Retinal pigment epithelial cell (primary cell): ENCODE data around the gene EMX1.
"Not testable (repeated sequence)": the region's sequence is repeated elsewhere in the genome, so short reads cannot be mapped to it uniquely, and the experiment has no call there.

Experiments used
- DNase-seq: peaks from one replicate; pipeline ENCODE4 v3.0.0-alpha.2; 2010; ENCODE audit warnings: low read depth
- H3K4me3 ChIP-seq: 2 replicates; pipeline ENCODE4 v1.5.1; 2011; ENCODE audit warnings: mild to moderate bottlenecking, low read length, control low read depth, moderate library complexity
- CTCF ChIP-seq: conservative IDR thresholded peaks from 2 replicates; pipeline ENCODE4 v1.5.1; 2011; ENCODE audit warnings: low read depth, low read length, control low read depth, inconsistent platforms

Gene EMX1

DNA sequence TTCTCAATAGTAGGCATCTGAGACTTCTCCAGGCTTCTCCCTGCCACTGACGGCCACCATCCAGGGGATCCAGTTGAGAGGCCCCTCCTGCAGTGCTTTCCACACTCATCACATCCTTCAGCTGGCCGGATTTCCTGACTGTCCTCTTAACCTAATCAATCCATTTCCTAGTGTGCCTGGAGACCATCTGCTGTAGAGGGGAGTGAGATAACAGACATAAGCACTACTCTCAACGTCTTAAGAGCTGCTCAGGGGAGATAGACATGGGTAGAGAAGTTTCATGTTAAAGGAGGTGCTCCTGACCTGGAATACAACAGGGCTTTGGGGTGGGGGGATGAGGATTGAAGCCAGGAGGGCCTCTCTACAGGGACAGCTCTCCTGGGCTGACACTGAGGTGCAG, 15.9 kb upstream of the EMX1 start:
- TF ChIP-seq CTCF = no peak
- DNase-seq = no peak
- H3K4me3 ChIP-seq = no peak overlapping the region

- DNase-seq, H3K4me3 ChIP-seq: not testable (repeated sequence)
Measured at GRCh38 chr2:72907369-72907768, 9.9 kb upstream of the EMX1 start.

- TF ChIP-seq CTCF = no peak
- DNase-seq = no peak
- H3K4me3 ChIP-seq = no peak overlapping the region
Measured at GRCh38 chr2:72908741-72909140, 8.6 kb upstream of the EMX1 start.

- DNase-seq = no peak
- TF ChIP-seq CTCF = no peak
- no peak overlapping the region for H3K4me3 ChIP-seq
Measured at GRCh38 chr2:72911256-72911655, 6.1 kb upstream of the EMX1 start.

GRCh38 chr2:72913486-72914205, 3.7 kb upstream of the EMX1 start:
- peak; percentile 35 for TF ChIP-seq CTCF
- DNase-seq = no peak
- no peak overlapping the region for H3K4me3 ChIP-seq

DNA sequence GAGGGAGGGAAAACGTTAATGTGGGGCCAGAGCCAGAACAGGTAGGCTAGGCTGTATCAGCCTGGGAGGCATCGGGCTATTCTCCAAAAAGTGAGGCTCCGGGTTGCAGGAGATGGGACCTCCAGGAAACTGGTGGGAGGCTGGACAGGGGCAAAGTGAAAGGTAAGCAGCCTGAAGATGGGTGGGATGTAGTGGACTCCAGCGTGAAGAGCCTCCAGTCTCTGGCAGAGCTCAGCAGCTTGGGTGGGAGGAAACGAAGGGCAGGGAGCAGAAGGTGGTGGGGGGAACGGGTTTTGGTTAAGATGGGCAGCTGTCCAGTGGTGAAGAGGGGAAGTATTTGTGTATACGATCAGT, 3.1 kb upstream of the EMX1 start:
- no peak for TF ChIP-seq CTCF

GRCh38 chr2:72914589-72915319, 2.6 kb upstream of the EMX1 start:
- TF ChIP-seq CTCF = no peak
- no peak overlapping the region for H3K4me3 ChIP-seq
- DNase-seq = no peak

More for the DNA sequence above, 3.1 kb upstream of the EMX1 start:
- H3K4me3 ChIP-seq = no peak overlapping the region
- no peak for DNase-seq
